ENCODE measurements around the gene BTBD9. TPM values are rescaled to one million over a fixed set of nuclear protein-coding genes. Genes with fewer than 3 reads are reported as not detected.

BTBD9 gene
- total RNA-seq, 1 donor from 2014 or later: 9.9 TPM

DNA sequence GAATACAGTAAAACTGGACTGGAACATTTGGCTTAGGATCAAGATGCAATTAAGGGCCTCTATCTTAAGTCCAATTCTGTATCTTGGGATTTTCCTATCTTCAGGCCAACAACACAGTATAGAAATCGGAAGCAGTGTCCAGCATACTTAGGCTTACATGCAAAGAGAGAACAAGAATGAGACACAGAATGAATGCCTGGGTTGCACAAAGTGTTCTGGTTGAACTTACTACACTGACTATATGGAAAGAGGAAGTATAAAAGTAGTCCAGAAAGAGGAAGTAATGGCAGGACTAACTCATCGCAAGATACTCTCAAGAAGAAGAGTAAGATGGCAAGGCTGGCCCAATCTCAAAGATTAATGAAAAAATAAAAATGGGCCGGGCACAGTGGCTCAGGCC, 87.6 kb downstream of the BTBD9 start:
- Histone ChIP-seq H3K4me3 (no peak overlapping the region), H3K27ac (no peak overlapping the region), H3K36me3 (no peaks in the 10 kb centered on the region), H3K9me3 (no peaks in the 10 kb centered on the region), H3K27me3 (no peaks in the 10 kb centered on the region), H3K4me1 (no peaks in the 10 kb centered on the region)
- intact Hi-C loops (cut with DNase I): no loop called here
- no peak for TF ChIP-seq CTCF (IDR thresholded peaks at IDR 0.05)
- DNase-seq (ENCODE audit: low spot score in 2 of 2): no peak

GRCh38 chr6:38549795-38550194, 89.9 kb downstream of the BTBD9 start:
- no peak overlapping the region for H3K27ac ChIP-seq
- no peaks in the 10 kb centered on the region for H3K9me3 ChIP-seq
- no peaks in the 10 kb centered on the region for H3K27me3 ChIP-seq
- H3K36me3 ChIP-seq: peaks cover 0 to 4% of the 10 kb centered on the region in 2 donors
- intact Hi-C loops (cut with DNase I): no loop called here
- DNase-seq (ENCODE audit: low spot score in 2 of 2): no peak
- no peak overlapping the region for H3K4me3 ChIP-seq
- no peak for TF ChIP-seq CTCF (IDR thresholded peaks at IDR 0.05)
- no peaks in the 10 kb centered on the region for H3K4me1 ChIP-seq

DNA sequence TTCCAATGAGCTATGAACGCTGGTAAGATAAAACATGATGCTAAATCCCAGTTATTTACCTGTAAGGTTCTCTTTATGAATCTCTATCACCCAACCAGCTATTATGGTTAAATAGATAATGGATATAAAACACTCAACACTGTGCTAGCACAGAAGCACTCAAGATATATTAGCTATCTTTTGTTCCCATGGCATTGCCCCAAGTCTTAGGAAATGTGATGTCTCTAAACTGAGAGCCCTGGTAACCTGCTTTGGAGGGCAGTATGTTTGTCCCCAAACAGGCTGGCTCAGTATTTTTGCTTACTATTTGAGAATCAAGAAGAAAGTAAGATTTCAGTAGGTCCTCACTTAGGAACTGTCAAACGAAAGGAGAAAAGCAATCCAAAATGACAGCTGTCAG, 90.5 kb downstream of the BTBD9 start:
- TF ChIP-seq CTCF (IDR thresholded peaks at IDR 0.05): no peak

GRCh38 chr6:38543022-38543421, 96.7 kb downstream of the BTBD9 start:
- intact Hi-C loops (cut with DNase I): no loop called here
- H3K4me3 ChIP-seq: no peak overlapping the region
- H3K27ac ChIP-seq: no peak overlapping the region
- H3K27me3 ChIP-seq: no peaks in the 10 kb centered on the region
- H3K36me3 ChIP-seq: peaks cover 0 to 4% of the 10 kb centered on the region in 2 donors
- H3K9me3 ChIP-seq: no peaks in the 10 kb centered on the region
- TF ChIP-seq CTCF (IDR thresholded peaks at IDR 0.05): no peak
- no peak for DNase-seq (ENCODE audit: low spot score in 2 of 2)
- no peaks in the 10 kb centered on the region for H3K4me1 ChIP-seq

More for the DNA sequence above, 90.5 kb downstream of the BTBD9 start:
- Histone ChIP-seq H3K9me3 (no peaks in the 10 kb centered on the region), H3K27me3 (no peaks in the 10 kb centered on the region), H3K36me3 (peaks cover 0 to 4% of the 10 kb centered on the region in 2 donors), H3K27ac (no peak overlapping the region), H3K4me3 (no peak overlapping the region), H3K4me1 (no peaks in the 10 kb centered on the region)
- intact Hi-C loops (cut with DNase I): no loop called here
- no peak for DNase-seq (ENCODE audit: low spot score in 2 of 2)

DNA sequence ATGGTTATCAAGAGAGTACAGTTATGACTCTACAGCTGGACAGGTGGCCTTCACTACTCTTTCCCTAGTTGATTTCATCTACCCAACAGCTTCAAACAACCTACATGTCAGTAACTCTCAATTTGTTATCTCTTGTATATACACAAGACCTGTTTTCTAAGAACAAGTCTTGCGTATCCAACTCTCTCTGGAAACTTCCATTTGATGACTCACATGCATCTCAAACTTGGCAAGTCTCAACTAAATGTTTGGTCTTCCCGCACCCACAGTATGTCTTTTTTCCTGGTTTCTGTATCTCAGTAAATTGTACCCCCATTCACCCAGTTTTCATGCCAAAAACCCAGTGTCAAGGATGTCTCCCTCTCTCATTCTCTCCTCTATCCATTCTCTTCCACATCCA, 97.7 kb downstream of the BTBD9 start:
- TF ChIP-seq CTCF (IDR thresholded peaks at IDR 0.05): no peak
- H3K4me1 ChIP-seq: no peaks in the 10 kb centered on the region
- peaks cover 0 to 3% of the 10 kb centered on the region in 2 donors for H3K36me3 ChIP-seq
- H3K4me3 ChIP-seq: no peak overlapping the region
- no peak for DNase-seq (ENCODE audit: low spot score in 2 of 2)
- intact Hi-C loops (cut with DNase I): no loop called here
- H3K27me3 ChIP-seq: no peaks in the 10 kb centered on the region
- no peaks in the 10 kb centered on the region for H3K9me3 ChIP-seq
- H3K27ac ChIP-seq: no peak overlapping the region

DNA sequence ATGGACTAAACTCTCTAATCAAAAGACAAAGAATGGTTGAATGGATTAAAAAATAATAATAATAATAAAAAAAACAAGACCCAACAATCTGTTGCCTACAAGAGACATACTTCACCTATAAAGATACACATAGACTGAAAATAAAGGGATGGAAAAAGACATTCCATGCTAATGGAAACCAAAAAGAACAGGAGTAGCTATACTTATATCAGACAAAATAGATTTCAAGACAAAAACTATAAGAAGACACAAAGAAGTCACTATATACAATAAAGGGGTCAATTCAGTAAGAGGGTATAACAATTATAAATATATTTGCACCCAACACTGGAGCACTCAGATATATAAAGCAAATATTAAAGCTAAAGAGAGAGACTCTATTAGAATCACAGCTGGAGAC, 106.7 kb downstream of the BTBD9 start:
- intact Hi-C loops (cut with DNase I): no loop called here
- Histone ChIP-seq H3K4me1 (no peaks in the 10 kb centered on the region), H3K27ac (no peak overlapping the region), H3K36me3 (no peaks in the 10 kb centered on the region), H3K4me3 (no peak overlapping the region), H3K27me3 (no peaks in the 10 kb centered on the region), H3K9me3 (no peaks in the 10 kb centered on the region)
- no peak for TF ChIP-seq CTCF (IDR thresholded peaks at IDR 0.05)
- DNase-seq (ENCODE audit: low spot score in 2 of 2): no peak

Measured in ascending aorta (tissue), 2 donors.